Thymus (tissue), 11 donors: ENCODE measurements around the gene TRIOBP. TPM values are rescaled to one million over a fixed set of nuclear protein-coding genes. Genes with fewer than 3 reads are reported as not detected.

Experiments
- DNase-seq, 9 donors: peaks; one replicate each; pipeline ENCODE4 v3.0.0-alpha.2; 2013; ENCODE audit warnings: low spot score in 9 of 9, low read depth in 6 of 9, missing footprints in 1 of 9
- H3K27ac ChIP-seq, 2 donors: one replicate each; pipeline ENCODE4 v1.5.1; 2013; ENCODE audit warnings: control low read depth in 1 of 2, low read depth in 1 of 2, low read length in 1 of 2, mild to moderate bottlenecking in 1 of 2, moderate library complexity in 1 of 2
- H3K27me3 ChIP-seq, 2 donors: one replicate each; pipeline ENCODE4 v1.5.1; 2013; ENCODE audit warnings: low read length in 1 of 2; ENCODE audit not compliant: control insufficient read depth in 2 of 2, insufficient read depth in 1 of 2
- H3K36me3 ChIP-seq, 2 donors: one replicate each; pipeline ENCODE4 v1.5.1; 2013; ENCODE audit warnings: low read length in 1 of 2, mild to moderate bottlenecking in 1 of 2, moderate library complexity in 1 of 2; ENCODE audit not compliant: control insufficient read depth in 2 of 2, insufficient read depth in 2 of 2
- H3K4me1 ChIP-seq, 2 donors: one replicate each; pipeline ENCODE4 v1.5.1; 2013; ENCODE audit warnings: low read length in 2 of 2; ENCODE audit not compliant: control insufficient read depth in 2 of 2, insufficient read depth in 2 of 2
- H3K4me3 ChIP-seq, 2 donors: one replicate each; pipeline ENCODE4 v1.5.1; 2013; ENCODE audit warnings: low read length in 2 of 2, control low read depth in 1 of 2, mild to moderate bottlenecking in 1 of 2
- H3K9me3 ChIP-seq, 2 donors: one replicate each; pipeline ENCODE4 v1.5.1; 2013; ENCODE audit warnings: low read length in 1 of 2, mild to moderate bottlenecking in 1 of 2; ENCODE audit not compliant: control insufficient read depth in 2 of 2, insufficient read depth in 1 of 2
- WGBS: extraction: QIAGEN DNeasy Blood & Tissue Kit; methylation state at CpG from one replicate; pipeline ENCODE4 v1.1.7; 2013; 5-methylcytosine and 5-hydroxymethylcytosine counted together
- polyA plus RNA-seq: library from polyadenylated mRNA; stranded (reverse); fragments of 200-250 nt; gene quantifications from one replicate; pipeline ENCODE4 v1.2.3, GENCODE V29; 2013
- total RNA-seq: library from RNA; stranded (reverse); fragments of 120-200 nt; gene quantifications from one replicate; pipeline ENCODE4 v1.2.4, GENCODE V29; 2013
- donor health status: healthy.

Gene TRIOBP
- total and polyA plus RNA-seq, 2 donors: 19.5 to 29.8 TPM

DNA sequence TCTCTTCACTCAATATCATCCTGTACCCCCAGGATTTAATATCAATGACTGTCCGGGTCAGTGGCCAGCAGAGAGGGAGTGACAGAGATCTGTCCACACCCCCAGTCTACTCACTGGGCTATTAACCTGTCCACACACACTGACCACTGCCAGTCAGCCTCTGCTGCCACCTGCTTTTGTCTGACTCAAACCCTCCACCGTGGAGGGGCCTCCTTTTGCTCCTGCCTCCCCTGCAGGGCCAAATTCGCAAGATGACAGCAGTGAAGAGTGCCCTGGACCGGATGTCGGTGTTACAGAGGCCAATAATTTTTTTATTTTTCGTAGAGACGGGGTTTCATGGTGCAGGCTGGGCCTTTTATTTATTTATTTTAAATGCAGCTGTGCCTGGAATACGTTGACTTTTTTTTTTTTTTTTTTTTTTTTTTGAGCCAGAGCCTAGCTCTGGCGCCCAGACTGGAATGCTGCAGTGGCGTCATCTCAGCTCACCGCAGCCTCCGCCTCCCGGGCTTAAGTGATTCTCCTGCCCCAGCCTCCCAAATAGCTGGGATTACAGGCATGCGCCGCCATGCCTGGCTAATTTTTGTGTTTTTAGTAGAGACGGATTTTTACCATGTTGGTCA is 33.2 kb upstream of the TRIOBP start:
- WGBS: 96% methylated on average over 16 of the region's 16 CpGs
- peaks cover 24 to 26% of the 10 kb centered on the region in 2 donors for H3K4me1 ChIP-seq
- H3K9me3 ChIP-seq: peaks cover 0 to 3% of the 10 kb centered on the region in 2 donors
- no peak overlapping the region for H3K4me3 ChIP-seq
- no peak for DNase-seq
- H3K36me3 ChIP-seq: peaks cover 26 to 45% of the 10 kb centered on the region in 2 donors
- H3K27ac ChIP-seq: no peak overlapping the region
- H3K27me3 ChIP-seq: no peaks in the 10 kb centered on the region

GRCh38 chr22:37664249-37665101 is 32.4 kb upstream of the TRIOBP start:
- 94% methylated on average over 16 of the region's 16 CpGs for WGBS
- Histone ChIP-seq H3K4me1 (peaks cover 19 to 24% of the 10 kb centered on the region in 2 donors), H3K4me3 (no peak overlapping the region), H3K27me3 (no peaks in the 10 kb centered on the region), H3K36me3 (peaks cover 26 to 45% of the 10 kb centered on the region in 2 donors), H3K9me3 (peaks cover 0 to 3% of the 10 kb centered on the region in 2 donors), H3K27ac (no peak overlapping the region)
- no peak for DNase-seq

DNA sequence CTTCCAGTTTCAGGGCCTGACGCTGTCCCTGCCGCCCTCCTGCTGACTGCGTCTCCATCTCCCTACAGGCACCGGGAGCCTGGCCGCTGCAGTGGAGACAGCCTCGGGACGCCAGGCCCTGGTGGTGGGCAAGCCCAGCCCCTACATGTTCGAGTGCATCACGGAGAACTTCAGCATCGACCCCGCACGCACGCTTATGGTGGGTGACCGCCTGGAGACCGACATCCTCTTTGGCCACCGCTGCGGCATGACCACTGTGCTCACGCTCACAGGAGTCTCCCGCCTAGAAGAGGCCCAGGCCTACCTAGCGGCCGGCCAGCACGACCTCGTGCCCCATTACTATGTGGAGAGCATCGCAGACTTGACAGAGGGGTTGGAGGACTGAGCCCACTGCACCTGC is 31.4 kb upstream of the TRIOBP start:
- Histone ChIP-seq H3K4me1 (peaks cover 10 to 14% of the 10 kb centered on the region in 2 donors), H3K27ac (no peak overlapping the region), H3K9me3 (peaks cover 0 to 3% of the 10 kb centered on the region in 2 donors), H3K27me3 (no peaks in the 10 kb centered on the region), H3K4me3 (no peak overlapping the region), H3K36me3 (peaks cover 26 to 45% of the 10 kb centered on the region in 2 donors)
- 98% methylated on average over 24 of the region's 24 CpGs for WGBS
- no peak for DNase-seq

- H3K4me3 ChIP-seq: no peak overlapping the region
- 91% methylated on average over 6 of the region's 6 CpGs for WGBS
- peak overlapping the region in 1 of 2 donors; percentile 7 for H3K27ac ChIP-seq
- H3K4me1 ChIP-seq: peaks cover 14 to 40% of the 10 kb centered on the region in 2 donors
- peaks cover 0 to 3% of the 10 kb centered on the region in 2 donors for H3K9me3 ChIP-seq
- no peak for DNase-seq
- peaks cover 26% of the 10 kb centered on the region in 2 donors for H3K36me3 ChIP-seq
- H3K27me3 ChIP-seq: no peaks in the 10 kb centered on the region
These were observed 27.3 kb upstream of the TRIOBP start for GRCh38 chr22:37669586-37669985.

DNA sequence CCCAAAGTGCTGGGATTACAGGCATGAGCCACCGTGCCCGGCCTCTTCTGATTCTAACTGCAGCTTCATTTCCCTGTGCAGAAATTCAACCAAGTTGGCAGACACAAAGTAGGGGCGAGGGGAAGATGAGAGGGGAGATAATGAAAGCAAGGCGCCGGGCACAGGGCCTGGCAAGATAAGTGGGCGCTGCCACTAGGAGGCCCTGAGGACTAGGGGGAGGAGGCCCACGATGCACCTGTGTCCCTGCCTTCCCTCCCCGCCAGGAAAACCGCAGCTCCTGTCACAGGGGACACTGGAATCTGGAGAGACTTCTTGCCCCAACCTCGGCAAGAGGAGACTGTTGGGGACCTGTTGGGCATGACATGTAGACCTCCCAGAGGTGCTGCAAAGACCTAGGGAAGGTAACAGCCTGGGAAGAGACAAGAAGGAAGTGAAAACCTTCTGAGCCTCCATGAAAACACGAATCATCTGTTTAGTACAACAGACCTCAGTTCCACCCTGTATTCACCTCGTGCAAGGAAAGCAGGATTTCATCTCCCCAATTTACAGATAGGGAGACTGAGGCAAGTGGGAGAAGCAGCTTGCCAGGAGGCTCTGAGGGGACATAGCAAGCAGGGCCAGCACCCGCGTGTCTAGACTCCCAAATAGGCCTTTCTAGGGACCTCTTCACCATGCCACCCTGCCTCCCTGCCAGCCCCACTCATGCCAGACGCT is 24.5 kb upstream of the TRIOBP start:
- Histone ChIP-seq H3K27me3 (no peaks in the 10 kb centered on the region), H3K4me1 (peaks cover 34 to 65% of the 10 kb centered on the region in 2 donors), H3K9me3 (no peaks in the 10 kb centered on the region), H3K27ac (peak overlapping the region; percentile 31 to 67), H3K36me3 (peaks cover 1 to 4% of the 10 kb centered on the region in 2 donors), H3K4me3 (no peak overlapping the region)
- peak in 1 of 9 donors; percentile 48 for DNase-seq
- WGBS: 22% methylated on average over 15 of the region's 15 CpGs

DNA sequence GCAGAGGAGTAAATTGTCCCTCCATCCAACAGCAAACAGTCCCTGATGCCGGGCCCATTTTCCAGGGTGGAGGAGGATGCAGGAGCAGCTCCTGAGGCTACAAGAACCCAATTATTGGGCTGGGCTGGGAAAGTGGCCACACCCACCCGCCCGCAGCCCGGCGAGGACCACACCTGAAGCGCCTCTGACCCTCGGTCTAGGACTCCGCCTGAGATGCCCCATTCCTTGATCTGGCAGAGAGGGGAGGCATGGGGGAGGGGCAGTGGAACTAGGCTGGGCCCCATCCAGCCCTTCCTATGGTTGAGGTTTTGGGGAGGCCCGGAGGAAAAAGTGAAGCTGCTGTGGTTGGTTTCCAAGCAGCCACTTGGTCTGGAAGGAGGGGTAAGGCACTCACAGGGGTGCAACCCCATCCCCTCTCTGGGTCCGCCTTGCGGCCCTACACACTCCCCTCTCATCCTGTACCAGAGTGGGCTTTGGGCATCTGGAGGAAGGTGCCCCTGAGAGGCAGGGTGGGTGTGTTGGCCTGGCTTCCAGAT is 23.9 kb upstream of the TRIOBP start:
- peak overlapping the region in 1 of 2 donors; percentile 7 for H3K27ac ChIP-seq

DNA sequence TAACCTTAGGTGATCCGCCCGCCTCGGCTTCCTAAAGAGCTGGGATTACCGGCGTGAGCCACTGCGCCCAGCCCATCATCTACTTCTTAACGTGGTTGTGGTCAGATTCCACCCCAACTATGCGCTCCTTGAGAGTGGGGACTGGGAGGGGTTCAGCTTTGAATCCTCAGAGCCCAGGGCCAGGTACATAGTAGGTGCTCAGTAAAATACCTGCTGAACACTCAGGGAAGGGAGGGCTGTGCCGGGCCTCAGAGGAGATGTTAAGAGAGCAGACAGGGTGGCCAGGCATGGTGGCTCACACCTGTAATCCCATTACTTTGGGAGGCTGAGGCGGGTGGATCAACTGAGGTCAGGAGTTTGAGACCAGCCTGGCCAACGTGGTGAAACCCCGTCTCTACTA is 22.6 kb upstream of the TRIOBP start:
- H3K9me3 ChIP-seq: no peaks in the 10 kb centered on the region
- H3K4me1 ChIP-seq: peaks cover 34 to 76% of the 10 kb centered on the region in 2 donors
- DNase-seq: no peak
- 88% methylated on average over 12 of the region's 12 CpGs for WGBS
- H3K27ac ChIP-seq: no peak overlapping the region
- no peak overlapping the region for H3K4me3 ChIP-seq
- H3K36me3 ChIP-seq: peaks cover 0 to 3% of the 10 kb centered on the region in 2 donors
- peaks cover 0 to 2% of the 10 kb centered on the region in 2 donors for H3K27me3 ChIP-seq

More for the DNA sequence above, 23.9 kb upstream of the TRIOBP start:
- Histone ChIP-seq H3K4me1 (peaks cover 34 to 72% of the 10 kb centered on the region in 2 donors), H3K4me3 (no peak overlapping the region), H3K9me3 (no peaks in the 10 kb centered on the region), H3K36me3 (no peaks in the 10 kb centered on the region), H3K27me3 (no peaks in the 10 kb centered on the region)
- WGBS: 26% methylated on average over 11 of the region's 11 CpGs
- no peak for DNase-seq

DNA sequence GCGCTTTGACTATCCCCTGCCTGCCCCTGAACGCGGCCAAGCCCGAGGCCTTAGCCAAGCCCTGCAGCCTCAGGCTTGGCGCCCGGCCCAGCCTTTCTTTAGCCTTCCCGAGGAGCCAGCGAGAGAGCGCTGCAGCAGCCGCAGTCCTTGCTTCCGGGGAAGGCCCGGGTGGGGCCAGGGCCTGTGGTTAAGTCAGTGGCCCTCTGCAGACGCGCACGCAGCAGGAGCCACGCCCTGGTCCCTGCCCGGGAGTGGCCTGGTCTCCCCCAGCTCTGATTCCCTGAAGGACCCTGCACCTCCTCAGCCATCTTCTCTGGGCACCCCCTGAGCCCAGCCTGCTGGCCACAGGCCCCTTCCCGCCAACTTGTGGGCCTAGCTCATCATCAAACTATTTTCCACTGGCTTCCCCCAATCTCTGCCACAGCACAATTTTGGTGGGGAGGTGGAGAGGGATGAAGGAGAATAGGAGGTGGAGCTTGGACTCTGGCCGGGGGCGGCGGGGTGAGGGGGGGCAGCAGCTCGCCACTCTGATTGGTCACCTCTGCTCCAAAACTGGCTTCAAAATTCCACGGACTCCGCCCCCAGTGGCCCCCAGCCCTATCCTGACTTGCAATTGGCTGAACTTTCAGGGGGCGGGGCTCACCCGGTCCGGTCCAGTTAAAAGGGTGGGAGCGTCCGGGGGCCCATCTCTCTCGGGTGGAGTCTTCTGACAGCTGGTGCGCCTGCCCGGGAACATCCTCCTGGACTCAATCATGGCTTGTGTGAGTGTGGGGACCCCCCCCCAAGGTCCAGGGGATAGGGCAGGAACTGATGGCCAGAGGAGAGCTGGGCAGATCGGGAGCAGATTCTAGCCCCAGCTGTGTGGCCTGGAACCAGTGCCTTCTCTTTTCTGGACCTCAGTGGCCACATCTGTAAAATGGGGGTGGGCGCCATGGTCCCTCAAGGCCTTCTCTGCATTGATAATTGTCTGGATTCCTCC is 21.6 kb upstream of the TRIOBP start, which contains the start of gene LGALS1:
LGALS1 (plus strand) TSS at position 686 of the 979 bp plus-strand sequence; CDS start at position 753, 67 bp downstream.
- H3K9me3 ChIP-seq: no peaks in the 10 kb centered on the region
- peaks cover 34 to 74% of the 10 kb centered on the region in 2 donors for H3K4me1 ChIP-seq

More for the DNA sequence above, 21.6 kb upstream of the TRIOBP start, which contains the start of gene LGALS1:
- Histone ChIP-seq H3K27me3 (peaks cover 0 to 2% of the 10 kb centered on the region in 2 donors), H3K36me3 (peaks cover 0 to 3% of the 10 kb centered on the region in 2 donors), H3K27ac (peak within 1 kb of the TSS; percentile 99), H3K4me3 (peak within 1 kb of the TSS; percentile 72)
- 29% methylated on average over 34 of the region's 34 CpGs for WGBS
- peak in 4 of 9 donors; percentile 46 to 74 (median 58) for DNase-seq
